GM19463 (cell line): ENCODE data around the gene GNL2.
"Not testable (repeated sequence)": the region's sequence is repeated elsewhere in the genome, so short reads cannot be mapped to it uniquely, and the experiment has no call there.

Experiments used
- ATAC-seq: cut with Tn5 transposase; IDR thresholded peaks from one replicate; pipeline ENCODE4 v1.9.1; 2021; ENCODE audit warnings: mild to moderate bottlenecking, moderate library complexity; ENCODE audit not compliant: unreplicated experiment

GNL2 gene

DNA sequence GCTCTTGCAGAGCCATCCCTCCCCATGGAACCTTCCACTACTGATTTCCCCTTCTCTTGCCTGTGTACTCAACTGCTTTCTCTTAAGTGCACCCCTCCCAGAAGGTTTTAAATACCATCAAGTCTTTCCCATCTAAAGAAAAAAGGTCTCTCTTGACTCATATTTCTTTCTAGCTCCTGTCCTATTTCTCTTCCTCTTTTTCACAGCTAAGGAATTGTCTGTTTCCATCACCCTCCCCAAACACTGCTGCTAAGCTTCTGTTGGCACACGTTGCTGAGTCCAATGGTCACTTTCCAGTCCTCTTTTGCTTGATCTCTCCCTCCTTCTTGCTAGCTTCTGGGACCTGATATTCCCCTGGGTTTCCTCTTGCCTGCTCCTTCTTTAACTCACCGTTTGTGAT, 13.3 kb upstream of the GNL2 start:
- ATAC-seq, result no peak

DNA sequence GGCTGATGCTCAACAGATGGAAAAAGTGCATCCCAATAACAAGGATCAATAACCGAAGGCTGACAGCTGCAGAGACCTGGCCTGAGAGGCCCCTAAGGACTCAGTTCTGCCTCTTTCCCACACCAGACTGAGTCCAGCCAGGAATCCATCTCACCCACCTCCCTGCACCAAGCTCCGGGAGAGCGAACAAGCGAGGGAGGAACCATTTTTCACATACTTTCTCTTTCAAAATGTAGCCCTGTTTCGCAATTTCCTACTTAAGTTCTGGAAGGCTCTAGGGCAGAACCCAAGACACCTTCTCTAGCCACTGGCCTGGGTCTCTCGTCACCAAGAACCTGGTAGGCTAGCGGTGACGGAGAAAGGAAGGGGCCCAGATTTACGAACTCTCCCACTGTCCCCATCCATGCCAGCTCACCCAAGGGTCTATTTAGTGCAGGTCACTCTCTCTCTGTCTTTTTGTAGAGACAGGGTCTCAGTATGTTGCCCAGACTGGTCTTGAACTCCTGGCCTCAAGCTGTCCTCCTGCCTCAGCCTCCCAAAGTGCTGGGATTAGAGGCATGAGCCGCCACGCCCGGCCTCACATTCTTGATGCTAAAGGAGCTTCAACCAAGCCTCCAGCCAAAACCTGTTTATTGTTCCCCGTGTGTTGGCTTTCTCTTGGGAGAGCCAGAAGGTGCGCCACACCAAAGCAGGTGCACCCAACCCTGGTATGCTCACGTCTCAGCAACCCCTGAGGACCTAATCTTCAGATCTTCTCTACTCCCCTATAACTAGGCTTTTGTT, 10.9 kb upstream of the GNL2 start:
- no peak for ATAC-seq

GRCh38 chr1:37605806-37606474, 10.2 kb upstream of the GNL2 start:
- ATAC-seq, result no peak

DNA sequence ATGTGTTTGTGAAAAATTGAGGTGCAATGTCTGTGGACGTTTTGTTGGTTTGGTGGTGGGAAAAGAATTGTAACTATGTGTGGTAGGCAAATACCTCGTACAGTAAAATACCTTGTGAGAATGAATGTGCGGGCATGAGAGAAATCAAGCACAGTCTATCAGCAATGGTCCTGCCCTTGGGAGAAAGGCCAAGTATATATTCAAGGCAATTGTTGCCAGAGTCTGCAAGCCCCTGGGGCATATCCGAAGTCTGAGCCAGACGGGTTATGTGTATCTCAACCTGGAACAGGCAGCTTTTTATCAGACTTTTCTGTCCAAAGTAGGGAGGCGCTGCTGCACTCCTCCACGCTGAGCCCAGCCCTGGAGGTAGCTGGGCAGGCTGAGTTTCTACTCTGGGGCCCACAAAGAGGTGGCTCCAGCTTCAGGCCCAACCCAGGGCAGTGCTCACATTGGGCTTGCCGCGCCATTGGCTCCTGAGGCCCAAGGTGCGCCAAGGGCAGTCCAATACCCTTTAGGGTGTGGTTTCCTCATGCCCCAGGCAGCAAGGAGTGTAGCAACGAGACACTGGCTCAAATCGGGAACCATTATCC, 9.4 kb upstream of the GNL2 start:
- ATAC-seq, result no peak

GRCh38 chr1:37602750-37603694, 7.3 kb upstream of the GNL2 start:
- ATAC-seq, result no peak

DNA sequence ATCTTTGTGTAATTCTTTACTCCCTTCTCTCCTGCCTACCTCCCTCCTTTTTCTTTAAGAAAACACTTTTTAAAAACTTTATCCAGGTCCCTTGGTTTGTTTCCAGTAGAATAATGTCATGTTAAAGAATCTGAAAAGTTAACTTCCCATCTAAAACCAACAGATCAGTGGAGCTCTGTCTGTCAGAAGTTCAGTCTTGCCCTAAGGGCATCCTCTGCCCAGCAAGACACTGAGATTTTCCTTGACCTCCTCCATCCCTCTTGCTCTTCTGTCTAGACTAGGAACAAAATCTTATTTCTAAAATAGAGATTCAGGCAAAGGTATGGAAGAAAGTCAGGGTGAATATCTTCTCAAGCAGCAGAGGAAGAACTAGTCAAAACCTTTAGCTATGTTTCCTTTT, 5.7 kb upstream of the GNL2 start:
- ATAC-seq, result no peak

DNA sequence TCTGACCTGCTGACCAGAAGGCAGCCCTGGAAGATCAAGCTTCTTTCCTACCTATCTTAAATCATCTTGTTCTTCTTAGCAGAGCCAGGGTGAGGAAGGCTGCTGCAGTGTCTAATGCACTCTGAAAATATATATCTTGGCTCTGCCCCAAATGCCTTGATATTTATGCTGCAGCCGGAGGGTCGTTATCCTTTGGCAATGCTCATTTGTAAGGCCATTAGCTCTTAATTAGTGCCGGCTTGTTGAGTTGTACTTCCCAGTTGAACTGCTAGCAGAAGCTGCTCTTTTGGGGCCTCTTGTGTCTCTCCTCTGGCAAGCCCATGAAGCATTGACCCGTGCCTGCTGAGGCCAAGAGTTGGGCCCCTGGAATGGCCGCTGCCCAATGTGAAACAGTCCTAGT, 4.2 kb upstream of the GNL2 start:
- no peak for ATAC-seq

GRCh38 chr1:37596182-37596667, 488 bp upstream of the GNL2 start:
- ATAC-seq, result no peak

- ATAC-seq, result no peak
These were observed 2.0 kb downstream of the GNL2 start for GRCh38 chr1:37593726-37594125.

DNA sequence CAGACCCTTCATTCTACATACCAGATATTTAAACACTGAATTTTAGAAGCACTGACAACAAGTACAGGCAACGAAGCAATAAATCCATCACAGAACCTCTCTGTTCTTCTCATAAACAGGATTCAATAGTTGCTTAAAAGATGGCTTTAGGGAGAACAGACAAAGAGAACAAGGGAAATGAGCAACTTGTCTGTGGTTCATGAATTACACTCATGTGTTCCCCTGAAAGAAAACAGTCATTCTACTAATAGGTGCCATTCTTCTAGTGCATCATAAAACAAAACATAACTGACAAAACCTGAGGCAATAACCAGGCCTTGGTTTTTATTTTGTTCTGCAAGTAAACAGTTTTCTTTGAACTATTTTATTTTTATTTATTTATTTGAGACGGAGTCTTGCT, 6.8 kb downstream of the GNL2 start:
- ATAC-seq, result no peak

- ATAC-seq, result not testable (repeated sequence)
These were observed 11.2 kb downstream of the GNL2 start for GRCh38 chr1:37584544-37584943.

GRCh38 chr1:37575692-37576091, 20.0 kb downstream of the GNL2 start:
- no peak for ATAC-seq

DNA sequence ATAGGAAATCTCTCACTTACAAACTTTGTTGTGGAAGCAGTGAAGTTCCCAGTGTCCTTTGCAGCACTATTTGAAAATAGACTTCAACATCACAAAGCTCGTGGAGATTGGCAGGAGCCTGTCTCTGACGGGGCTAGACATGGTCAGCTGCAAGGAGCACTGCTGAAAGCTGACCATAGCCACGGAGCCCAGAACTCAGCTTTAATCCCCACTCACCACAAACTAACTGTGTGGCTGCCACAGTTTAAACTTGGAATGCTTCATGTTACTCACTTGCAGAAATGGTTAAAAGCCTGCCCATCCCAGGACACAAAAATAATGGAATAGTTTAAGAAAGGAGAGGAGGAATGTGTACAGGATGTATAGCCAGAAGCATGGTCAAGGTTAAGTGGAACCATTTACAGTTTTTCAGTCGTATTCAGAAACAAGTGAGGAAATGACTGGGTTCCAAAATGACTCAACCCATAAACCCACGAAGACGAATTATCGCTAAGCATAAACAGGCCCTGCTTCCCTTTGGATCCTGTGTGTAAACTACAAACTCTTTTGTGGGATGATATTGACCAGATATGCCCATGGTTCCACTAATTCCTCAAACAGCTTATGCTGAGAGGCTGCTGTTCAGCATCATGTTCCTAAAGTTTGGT, 20.8 kb downstream of the GNL2 start:
- ATAC-seq, result no peak

DNA sequence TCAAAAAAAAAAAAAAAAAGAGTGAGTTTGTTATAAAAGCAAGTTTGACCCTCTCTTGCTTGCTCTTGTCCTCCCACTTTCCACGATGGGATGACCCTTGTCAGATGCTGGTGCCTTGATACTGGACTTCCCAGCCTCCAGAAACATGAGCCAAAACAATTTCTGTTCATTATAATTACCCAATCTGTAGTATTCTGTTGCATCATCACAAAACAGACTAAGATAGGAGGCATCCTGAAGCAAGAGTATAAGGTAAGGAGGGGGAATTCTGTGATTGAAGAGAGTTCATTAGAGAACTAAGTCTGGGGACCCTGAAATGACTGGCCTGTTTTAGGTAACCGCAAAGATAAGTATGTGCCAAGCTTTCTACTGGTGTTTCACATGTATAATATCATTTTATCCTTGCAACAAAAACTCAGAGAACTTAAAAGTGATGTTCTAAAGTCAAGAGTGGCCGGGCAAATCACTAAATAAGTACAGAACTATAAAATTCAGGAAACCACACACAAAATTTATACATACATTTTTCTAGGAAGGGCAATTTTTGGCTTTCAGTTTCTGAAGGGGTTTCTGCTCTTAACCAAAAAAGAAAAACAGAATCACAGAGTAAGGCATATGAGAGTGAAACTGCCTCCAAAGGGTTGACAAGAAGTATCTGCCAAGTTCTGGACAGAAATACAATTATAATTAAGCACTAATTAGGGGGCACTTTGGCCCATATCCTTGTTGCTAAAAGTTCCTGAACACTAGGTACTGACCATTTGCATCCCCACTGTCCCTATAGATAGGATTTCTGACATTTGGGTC, 25.0 kb downstream of the GNL2 start:
- no peak for ATAC-seq

- no peak for ATAC-seq
These were observed 28.7 kb downstream of the GNL2 start for GRCh38 chr1:37567023-37567422.

GRCh38 chr1:37564892-37565291, 30.8 kb downstream of the GNL2 start:
- no peak for ATAC-seq

DNA sequence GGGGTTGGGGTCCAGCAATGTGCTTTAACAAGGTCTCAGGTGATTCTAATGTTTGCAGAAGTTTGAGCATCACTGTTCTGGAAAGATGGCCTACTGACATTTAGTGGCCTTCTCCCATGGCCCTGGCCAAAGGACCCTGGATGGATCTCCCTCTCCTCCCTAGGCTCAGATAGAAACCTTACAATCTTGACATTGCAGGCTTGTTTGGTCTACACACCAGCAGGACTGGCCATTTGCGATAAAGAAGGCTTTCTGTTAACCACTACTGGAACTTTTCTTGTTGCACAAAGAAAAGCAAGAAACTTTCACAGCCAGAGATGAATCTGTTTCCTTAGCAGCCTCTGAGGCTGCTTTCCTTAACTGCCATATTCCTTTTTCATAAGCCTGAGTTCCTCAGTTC, 32.8 kb downstream of the GNL2 start:
- ATAC-seq, result no peak

DNA sequence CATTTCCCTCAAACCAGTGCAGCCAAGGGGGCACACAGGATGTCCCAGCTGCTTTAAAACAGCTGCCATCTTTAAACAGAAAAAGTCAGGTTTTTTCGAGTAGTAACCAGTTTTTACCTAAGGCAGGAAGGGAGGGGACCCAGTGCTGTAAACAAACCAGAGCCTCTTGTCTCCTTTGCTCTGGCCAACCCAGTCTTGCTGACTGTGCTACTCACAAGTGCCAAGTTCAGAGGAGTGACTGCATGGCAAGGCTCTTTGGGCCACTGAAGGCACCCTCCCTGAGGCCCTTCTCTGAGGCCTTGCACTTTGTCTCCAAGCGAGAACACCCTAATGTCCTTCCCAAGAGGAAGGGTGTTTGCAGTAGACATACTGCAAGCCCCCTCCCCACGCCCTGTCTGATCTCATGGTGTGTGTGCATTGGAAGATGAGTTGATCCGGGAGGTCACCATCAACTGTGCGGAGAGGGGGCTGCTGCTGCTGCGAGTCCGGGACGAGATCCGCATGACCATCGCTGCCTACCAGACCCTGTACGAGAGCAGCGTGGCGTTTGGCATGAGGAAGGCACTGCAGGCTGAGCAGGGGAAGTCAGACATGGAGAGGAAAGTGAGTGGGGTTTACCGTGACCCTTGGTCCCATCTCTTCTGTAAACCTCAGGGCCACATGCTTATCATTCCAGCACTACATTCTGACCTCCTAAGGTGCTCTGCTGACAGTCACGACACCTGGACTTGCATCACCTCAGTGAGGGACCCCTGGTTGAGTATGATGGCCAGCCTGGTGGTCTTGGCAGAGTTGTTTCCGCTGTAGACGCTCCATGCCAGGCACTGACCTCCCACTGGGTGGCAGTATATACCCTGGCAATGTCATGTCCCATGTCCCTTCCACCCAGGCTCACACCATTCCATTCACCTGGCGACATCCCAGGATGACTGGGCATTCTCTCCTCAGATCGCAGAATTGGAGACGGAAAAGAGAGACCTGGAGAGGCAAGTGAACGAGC, 34.3 kb downstream of the GNL2 start:
- ATAC-seq, result no peak
